DND-41 (cell line): ENCODE measurements around the gene CAPN12.
"Not testable (repeated sequence)": the region's sequence is repeated elsewhere in the genome, so short reads cannot be mapped to it uniquely, and the experiment has no call there.

Experiments used
- ATAC-seq: fragments of 200-7000 bp; cut with Tn5 transposase; 3 replicates; pipeline ENCODE4 v1.9.1; 2021; ENCODE audit warnings: low read depth; ENCODE audit not compliant: insufficient read depth
- DNase-seq: peaks from one replicate; pipeline ENCODE4 v3.0.0-alpha.2; 2020
- H2AFZ ChIP-seq: 2 replicates; pipeline ENCODE4 v1.6.0; 2012; ENCODE audit warnings: low read depth, low read length
- H3K27ac ChIP-seq: 2 replicates; pipeline ENCODE4 v1.5.1; 2012; ENCODE audit warnings: low read length, inconsistent platforms
- H3K27me3 ChIP-seq: fragments of 200-600 bp; sonication (generic); 2 replicates; pipeline ENCODE4 v1.6.0; 2012; ENCODE audit warnings: low read length, mild to moderate bottlenecking, inconsistent platforms; ENCODE audit not compliant: insufficient read depth, poor library complexity
- H3K36me3 ChIP-seq: 2 replicates; pipeline ENCODE4 v1.5.1; 2012; ENCODE audit warnings: low read length, inconsistent platforms; ENCODE audit not compliant: insufficient read depth
- H3K4me1 ChIP-seq: 2 replicates; pipeline ENCODE4 v1.5.1; 2012; ENCODE audit warnings: mild to moderate bottlenecking, low read length; ENCODE audit not compliant: insufficient read depth
- H3K4me2 ChIP-seq: 2 replicates; pipeline ENCODE4 v1.6.0; 2012; ENCODE audit warnings: mild to moderate bottlenecking, moderate library complexity, low read length, inconsistent platforms; ENCODE audit not compliant: insufficient read depth
- H3K4me3 ChIP-seq, 2 experiments: fragments of 200-600 bp in 1 of 2; shearing (Covaris generic) in 1 of 2; 2 replicates each; pipeline ENCODE4 v1.5.1; 2012 to 2016; ENCODE audit warnings: inconsistent platforms in 2 of 2, low read length in 2 of 2, mild to moderate bottlenecking in 2 of 2, low read depth in 1 of 2, moderate library complexity in 1 of 2
- H3K79me2 ChIP-seq: 2 replicates; pipeline ENCODE4 v1.6.0; 2012; ENCODE audit warnings: low read length, inconsistent platforms; ENCODE audit not compliant: insufficient read depth
- H3K9ac ChIP-seq: 2 replicates; pipeline ENCODE4 v1.6.0; 2012; ENCODE audit warnings: low read depth, mild to moderate bottlenecking, inconsistent platforms, low read length, moderate library complexity
- H3K9me3 ChIP-seq: 2 replicates; pipeline ENCODE4 v1.5.1; 2012; ENCODE audit warnings: low read length, moderate library complexity, mild to moderate bottlenecking, inconsistent platforms; ENCODE audit not compliant: insufficient read depth, severe bottlenecking
- H4K20me1 ChIP-seq: 2 replicates; pipeline ENCODE4 v1.6.0; 2012; ENCODE audit warnings: low read length; ENCODE audit not compliant: insufficient read depth
- EZH2 ChIP-seq: IDR thresholded peaks from 3 replicates; pipeline ENCODE4 v1.6.1; 2012; ENCODE audit warnings: borderline replicate concordance, low read depth, mild to moderate bottlenecking, moderate library complexity, low read length, inconsistent platforms; ENCODE audit not compliant: severe bottlenecking
- TF ChIP-seq, protein P1 (sequence below): IDR thresholded peaks from 2 replicates; pipeline ENCODE4 v1.5.1; 2012; ENCODE audit warnings: borderline replicate concordance, low read length, moderate library complexity, mild to moderate bottlenecking; ENCODE audit not compliant: poor library complexity, severe bottlenecking; ENCODE audit errors: extremely low read depth

The CAPN12 gene

DNA sequence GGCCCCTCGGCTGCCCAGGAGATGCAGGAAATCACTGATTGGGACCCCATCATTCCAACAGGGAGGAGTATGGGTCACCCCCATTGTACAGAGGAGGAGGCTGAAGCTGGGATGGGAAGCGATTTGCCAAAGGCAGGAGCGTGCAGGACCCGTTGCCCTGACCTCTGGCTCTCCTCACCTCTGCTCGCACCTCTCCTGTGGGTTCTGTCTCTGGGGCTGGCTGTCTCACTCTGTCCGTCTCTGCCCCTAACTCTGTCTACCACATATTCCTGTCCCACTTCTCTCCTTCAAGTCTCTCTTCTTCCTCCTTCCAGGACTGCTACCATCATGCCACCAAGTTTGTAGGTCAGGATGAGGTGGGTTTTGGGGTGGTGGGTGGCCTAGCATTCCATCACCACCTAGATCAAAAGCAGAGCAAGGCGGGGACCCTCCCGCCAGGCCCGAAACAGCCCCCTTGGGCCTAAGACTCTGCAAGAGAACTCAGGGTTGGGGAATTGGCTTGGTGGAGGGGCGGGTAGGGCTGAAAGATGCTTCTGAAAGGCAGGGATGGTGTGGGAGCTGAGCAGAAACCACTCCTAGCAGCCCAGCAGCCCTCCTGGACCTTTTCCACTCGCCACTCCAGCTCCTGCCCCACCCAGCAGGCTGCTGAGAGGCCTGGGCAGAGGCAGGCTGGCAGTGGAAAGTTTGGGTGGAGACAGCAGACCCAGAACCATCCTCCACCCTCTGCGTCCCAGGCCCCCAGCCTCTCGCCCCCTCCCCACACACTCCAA lies 30.1 kb upstream of the CAPN12 start:
- no peaks in the 10 kb centered on the region for H4K20me1 ChIP-seq
- no peak for DNase-seq
- no peak for ATAC-seq
- no peaks in the 10 kb centered on the region for H3K4me1 ChIP-seq
- no peak overlapping the region for H2AFZ ChIP-seq
- no peak overlapping the region for H3K4me2 ChIP-seq
- peaks cover 4% of the 10 kb centered on the region for H3K27me3 ChIP-seq
- no peak overlapping the region for H3K27ac ChIP-seq
- no peaks in the 10 kb centered on the region for H3K79me2 ChIP-seq
- no peak overlapping the region for H3K9ac ChIP-seq
- TF ChIP-seq, protein P1, sequence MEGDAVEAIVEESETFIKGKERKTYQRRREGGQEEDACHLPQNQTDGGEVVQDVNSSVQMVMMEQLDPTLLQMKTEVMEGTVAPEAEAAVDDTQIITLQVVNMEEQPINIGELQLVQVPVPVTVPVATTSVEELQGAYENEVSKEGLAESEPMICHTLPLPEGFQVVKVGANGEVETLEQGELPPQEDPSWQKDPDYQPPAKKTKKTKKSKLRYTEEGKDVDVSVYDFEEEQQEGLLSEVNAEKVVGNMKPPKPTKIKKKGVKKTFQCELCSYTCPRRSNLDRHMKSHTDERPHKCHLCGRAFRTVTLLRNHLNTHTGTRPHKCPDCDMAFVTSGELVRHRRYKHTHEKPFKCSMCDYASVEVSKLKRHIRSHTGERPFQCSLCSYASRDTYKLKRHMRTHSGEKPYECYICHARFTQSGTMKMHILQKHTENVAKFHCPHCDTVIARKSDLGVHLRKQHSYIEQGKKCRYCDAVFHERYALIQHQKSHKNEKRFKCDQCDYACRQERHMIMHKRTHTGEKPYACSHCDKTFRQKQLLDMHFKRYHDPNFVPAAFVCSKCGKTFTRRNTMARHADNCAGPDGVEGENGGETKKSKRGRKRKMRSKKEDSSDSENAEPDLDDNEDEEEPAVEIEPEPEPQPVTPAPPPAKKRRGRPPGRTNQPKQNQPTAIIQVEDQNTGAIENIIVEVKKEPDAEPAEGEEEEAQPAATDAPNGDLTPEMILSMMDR, result no peak
- TF ChIP-seq EZH2, result no peak
- H3K4me3 ChIP-seq, result no peak overlapping the region
- no peaks in the 10 kb centered on the region for H3K9me3 ChIP-seq
- H3K36me3 ChIP-seq, result no peaks in the 10 kb centered on the region

DNA sequence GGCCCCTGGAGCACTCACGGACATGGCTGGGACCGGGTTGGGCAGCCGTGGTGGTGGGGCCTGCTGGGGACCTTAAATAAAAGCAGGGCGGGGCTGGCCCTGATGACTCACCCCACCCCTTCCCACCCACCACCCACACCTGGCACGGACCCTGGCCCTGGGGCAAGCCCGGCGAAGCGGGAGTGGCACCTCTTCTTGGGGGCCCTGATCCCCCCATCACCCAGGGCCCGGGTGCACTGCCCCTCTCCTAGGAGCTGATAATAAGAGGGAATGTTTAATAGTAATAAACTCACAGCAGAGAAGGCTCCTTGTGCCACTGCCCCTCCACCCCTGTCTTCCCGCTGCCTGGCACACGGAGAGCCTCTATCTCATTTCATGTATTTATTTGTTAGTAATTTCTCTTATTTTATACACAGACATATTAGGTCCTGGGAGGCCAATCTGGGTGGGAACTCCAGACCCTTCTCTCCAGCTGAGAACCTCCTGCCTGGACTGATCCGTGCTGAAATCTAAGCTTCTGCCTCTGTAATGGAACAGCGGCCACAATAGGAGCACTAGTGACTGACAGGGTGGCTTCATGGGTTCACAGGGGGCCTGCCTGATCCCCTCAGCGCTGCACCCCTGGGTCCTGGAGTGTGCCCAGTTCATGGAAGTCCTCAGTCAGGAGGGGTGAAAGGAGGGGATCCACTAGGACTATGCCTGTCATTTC lies 29.3 kb upstream of the CAPN12 start, which contains the start of gene LGALS7:
Gene LGALS7 (minus strand): TSS at position 49 of the 709 bp plus-strand sequence. CDS start 25 bp downstream, at position 24.
- ATAC-seq (no peak), DNase-seq (no peak)
- Histone ChIP-seq H3K4me2 (no peak within 1 kb of the TSS), H3K36me3 (no peaks in the 10 kb centered on the region), H3K4me1 (no peaks in the 10 kb centered on the region), H3K79me2 (no peaks in the 10 kb centered on the region), H2AFZ (no peak within 1 kb of the TSS), H3K9ac (no peak within 1 kb of the TSS), H3K4me3 (no peak within 1 kb of the TSS), H3K9me3 (no peaks in the 10 kb centered on the region), H3K27me3 (peaks cover under 1% of the 10 kb centered on the region), H4K20me1 (no peaks in the 10 kb centered on the region), H3K27ac (no peak within 1 kb of the TSS)
- TF ChIP-seq, protein P1, result no peak
- no peak for TF ChIP-seq EZH2

DNA sequence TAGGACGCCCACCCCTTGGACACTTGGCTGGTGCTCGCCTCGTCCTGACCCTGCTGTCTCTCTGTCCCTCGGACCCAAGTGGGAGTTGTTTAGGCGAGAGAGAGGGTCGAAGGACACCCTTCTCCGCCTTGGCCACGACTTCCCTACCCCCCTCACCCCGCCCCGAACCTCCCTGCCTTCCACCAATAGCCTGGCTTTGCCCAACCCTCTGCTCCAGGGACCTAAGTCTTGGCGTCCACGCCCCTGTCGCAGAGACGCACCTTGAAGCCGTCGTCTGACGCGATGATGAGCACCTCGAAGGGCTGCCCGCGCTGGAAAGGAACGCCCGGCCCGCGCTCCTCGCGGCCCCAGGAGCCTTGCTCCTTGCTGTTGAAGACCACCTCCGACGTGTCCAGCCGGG lies 27.3 kb upstream of the CAPN12 start:
- H3K4me3 ChIP-seq, H3K27ac ChIP-seq, H3K9ac ChIP-seq, H3K4me1 ChIP-seq, H3K4me2 ChIP-seq, H3K9me3 ChIP-seq, H3K27me3 ChIP-seq, H4K20me1 ChIP-seq, DNase-seq, H3K36me3 ChIP-seq, H2AFZ ChIP-seq, ATAC-seq, H3K79me2 ChIP-seq: not testable (repeated sequence)

DNA sequence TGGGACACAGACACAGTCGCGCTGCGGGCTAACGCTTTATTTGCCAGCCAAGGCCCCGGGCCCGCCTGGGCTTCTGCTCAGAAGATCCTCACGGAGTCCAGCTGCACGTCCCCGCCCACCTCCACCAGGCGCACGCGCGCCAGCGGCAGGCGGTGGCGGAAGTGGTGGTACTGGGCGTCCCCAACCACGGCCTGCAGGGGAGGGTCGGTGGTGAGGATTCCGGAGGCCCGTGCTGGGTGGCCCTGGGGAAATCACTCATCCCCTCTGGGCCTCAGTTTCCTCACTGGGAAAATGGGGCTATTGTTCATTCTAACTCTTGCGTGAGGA lies 26.6 kb upstream of the CAPN12 start:
- not testable (repeated sequence) for H3K9ac ChIP-seq, H3K4me3 ChIP-seq, H3K4me1 ChIP-seq, H3K4me2 ChIP-seq, H4K20me1 ChIP-seq, H3K27me3 ChIP-seq, DNase-seq, H3K9me3 ChIP-seq, H3K27ac ChIP-seq, H3K36me3 ChIP-seq, H2AFZ ChIP-seq, H3K79me2 ChIP-seq
- peak; percentile 90 for ATAC-seq

DNA sequence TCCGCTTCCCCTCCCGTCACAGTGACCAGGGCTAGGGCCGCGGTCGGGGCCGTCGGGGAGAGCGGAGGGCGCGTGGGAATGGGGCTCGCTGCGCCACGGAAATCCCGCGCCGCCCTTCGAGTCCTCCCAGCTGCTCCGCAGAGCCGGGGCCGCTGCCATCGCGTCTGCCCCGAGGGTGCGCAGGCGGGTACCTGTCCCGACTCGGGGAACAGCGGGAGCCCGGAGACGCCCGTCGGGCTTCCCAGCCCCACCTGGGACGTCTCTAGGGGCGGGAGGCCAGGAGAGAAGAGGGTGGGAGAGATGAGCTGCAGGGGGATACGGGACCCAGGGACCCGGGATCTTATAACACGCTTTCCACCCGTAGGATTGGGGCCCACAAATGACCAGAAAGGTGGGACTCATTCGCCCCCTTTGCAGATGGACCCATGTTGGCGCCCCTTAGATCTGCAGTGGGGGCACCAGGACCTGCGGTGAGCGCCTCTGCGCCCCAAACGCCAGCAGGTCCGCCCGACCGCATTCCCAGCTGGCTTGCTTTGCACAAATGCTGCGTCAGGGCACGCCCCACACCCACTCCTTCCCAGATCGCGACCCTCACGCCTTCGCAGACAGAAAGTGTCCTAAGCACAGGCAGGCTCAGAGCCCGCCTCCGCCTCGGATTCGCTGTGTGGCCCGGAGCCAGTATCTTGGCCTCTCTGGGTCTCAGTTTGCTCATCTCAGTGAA lies 26.1 kb upstream of the CAPN12 start:
- not testable (repeated sequence) for H3K27me3 ChIP-seq, H4K20me1 ChIP-seq, H3K79me2 ChIP-seq, H3K4me1 ChIP-seq, H2AFZ ChIP-seq, H3K9ac ChIP-seq, DNase-seq, H3K9me3 ChIP-seq, H3K4me2 ChIP-seq, H3K4me3 ChIP-seq, H3K27ac ChIP-seq, H3K36me3 ChIP-seq, ATAC-seq
